ENCODE results near the gene DNAJC28. TPM values are rescaled to one million over a fixed set of nuclear protein-coding genes. Genes with fewer than 3 reads are reported as not detected.

Gene DNAJC28
- total and polyA plus RNA-seq, 9 of the 15 experiments (the other 6 are each of a cell fraction or from before 2014, with no cell fraction given), result 0.68 to 2.5 (median 1.1) TPM

DNA sequence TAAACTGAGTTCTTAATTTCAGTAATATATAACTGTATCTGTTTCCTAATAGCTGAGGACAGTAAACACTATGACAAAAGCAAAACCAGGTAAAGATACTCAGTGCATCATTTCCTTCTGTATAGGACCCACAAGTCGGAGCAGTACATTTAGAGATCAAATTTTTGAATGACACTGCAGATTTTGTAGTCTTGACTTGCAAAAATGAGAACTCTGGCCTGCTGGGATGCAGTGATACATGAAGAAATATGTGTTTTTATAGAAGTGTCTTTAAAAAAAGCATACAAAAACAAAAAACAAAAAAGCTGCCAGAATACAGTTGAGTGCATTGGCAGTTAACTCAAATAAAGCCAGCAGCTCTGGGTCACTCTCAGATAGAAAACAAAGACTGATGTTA, 31.4 kb upstream of the DNAJC28 start (continued):
- TF ChIP-seq, protein P1, sequence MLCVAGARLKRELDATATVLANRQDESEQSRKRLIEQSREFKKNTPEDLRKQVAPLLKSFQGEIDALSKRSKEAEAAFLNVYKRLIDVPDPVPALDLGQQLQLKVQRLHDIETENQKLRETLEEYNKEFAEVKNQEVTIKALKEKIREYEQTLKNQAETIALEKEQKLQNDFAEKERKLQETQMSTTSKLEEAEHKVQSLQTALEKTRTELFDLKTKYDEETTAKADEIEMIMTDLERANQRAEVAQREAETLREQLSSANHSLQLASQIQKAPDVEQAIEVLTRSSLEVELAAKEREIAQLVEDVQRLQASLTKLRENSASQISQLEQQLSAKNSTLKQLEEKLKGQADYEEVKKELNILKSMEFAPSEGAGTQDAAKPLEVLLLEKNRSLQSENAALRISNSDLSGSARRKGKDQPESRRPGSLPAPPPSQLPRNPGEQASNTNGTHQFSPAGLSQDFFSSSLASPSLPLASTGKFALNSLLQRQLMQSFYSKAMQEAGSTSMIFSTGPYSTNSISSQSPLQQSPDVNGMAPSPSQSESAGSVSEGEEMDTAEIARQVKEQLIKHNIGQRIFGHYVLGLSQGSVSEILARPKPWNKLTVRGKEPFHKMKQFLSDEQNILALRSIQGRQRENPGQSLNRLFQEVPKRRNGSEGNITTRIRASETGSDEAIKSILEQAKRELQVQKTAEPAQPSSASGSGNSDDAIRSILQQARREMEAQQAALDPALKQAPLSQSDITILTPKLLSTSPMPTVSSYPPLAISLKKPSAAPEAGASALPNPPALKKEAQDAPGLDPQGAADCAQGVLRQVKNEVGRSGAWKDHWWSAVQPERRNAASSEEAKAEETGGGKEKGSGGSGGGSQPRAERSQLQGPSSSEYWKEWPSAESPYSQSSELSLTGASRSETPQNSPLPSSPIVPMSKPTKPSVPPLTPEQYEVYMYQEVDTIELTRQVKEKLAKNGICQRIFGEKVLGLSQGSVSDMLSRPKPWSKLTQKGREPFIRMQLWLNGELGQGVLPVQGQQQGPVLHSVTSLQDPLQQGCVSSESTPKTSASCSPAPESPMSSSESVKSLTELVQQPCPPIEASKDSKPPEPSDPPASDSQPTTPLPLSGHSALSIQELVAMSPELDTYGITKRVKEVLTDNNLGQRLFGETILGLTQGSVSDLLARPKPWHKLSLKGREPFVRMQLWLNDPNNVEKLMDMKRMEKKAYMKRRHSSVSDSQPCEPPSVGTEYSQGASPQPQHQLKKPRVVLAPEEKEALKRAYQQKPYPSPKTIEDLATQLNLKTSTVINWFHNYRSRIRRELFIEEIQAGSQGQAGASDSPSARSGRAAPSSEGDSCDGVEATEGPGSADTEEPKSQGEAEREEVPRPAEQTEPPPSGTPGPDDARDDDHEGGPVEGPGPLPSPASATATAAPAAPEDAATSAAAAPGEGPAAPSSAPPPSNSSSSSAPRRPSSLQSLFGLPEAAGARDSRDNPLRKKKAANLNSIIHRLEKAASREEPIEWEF (CRISPR knock-in tag; IDR thresholded peaks at IDR 0.05), result no peak
- no peak for TF ChIP-seq CBX1 (IDR thresholded peaks at IDR 0.05; ENCODE audit: low read depth)
- no peak for TF ChIP-seq ZNF431 (CRISPR knock-in tag; IDR thresholded peaks at IDR 0.05)
- no peak for TF ChIP-seq KDM1A (IDR thresholded peaks at IDR 0.05)
- no peak for TF ChIP-seq RCOR1 (IDR thresholded peaks at IDR 0.05; ENCODE audit: borderline replicate concordance in 1 of 2, low read depth in 2 of 2, low read length in 2 of 2)
- TF ChIP-seq RBM15 (IDR thresholded peaks at IDR 0.05; ENCODE audit: insufficient read depth, low read length), result no peak
- no peak for TF ChIP-seq XRCC4 (IDR thresholded peaks at IDR 0.05; ENCODE audit: extremely low read depth, insufficient read depth, insufficient read length)
- TF ChIP-seq HNRNPUL1 (IDR thresholded peaks at IDR 0.05; ENCODE audit: low read length), result no peak
- TF ChIP-seq FOXO4 (CRISPR knock-in tag; IDR thresholded peaks at IDR 0.05), result no peak
- no peak for TF ChIP-seq NR2F6 (CRISPR knock-in tag; IDR thresholded peaks at IDR 0.05)
- no peak for TF ChIP-seq DACH1 (IDR thresholded peaks at IDR 0.05; ENCODE audit: partially characterized antibody)
- no peak for TF ChIP-seq TEAD2 (tag; IDR thresholded peaks at IDR 0.05)
- no peak for TF ChIP-seq MAZ (CRISPR knock-in tag; conservative IDR thresholded peaks at IDR 0.05 in 1 of 2, IDR thresholded peaks at IDR 0.05 in 1 of 2)
- no peak for TF ChIP-seq STAT5A (IDR thresholded peaks at IDR 0.05; ENCODE audit: borderline replicate concordance, low read length)

All from K562 (cell line).